ENCODE measurements around the gene SLC39A13. TPM values are rescaled to one million over a fixed set of nuclear protein-coding genes. Genes with fewer than 3 reads are reported as not detected.
A peak's percentile ranks its signal among the peaks of the same experiment; 100 is the strongest.

SLC39A13 gene
- polyA plus RNA-seq, 4 donors: 7.8 to 30.9 (median 18.0) TPM

GRCh38 chr11:47418454-47419259, 10.3 kb downstream of the SLC39A13 start:
- WGBS, 3 donors: 85 to 87% (median 87%) methylated on average over 23 of the region's 23 CpGs
- peaks cover 12 to 88% (median 25%) of the 10 kb centered on the region in 3 donors for H3K36me3 ChIP-seq (ENCODE audit: control insufficient read depth in 3 of 3, insufficient read depth in 2 of 3, low read depth in 1 of 3, low read length in 3 of 3)
- no peaks in the 10 kb centered on the region for H3K9me3 ChIP-seq (ENCODE audit: control insufficient read depth in 2 of 2, insufficient read depth in 1 of 2, low read depth in 1 of 2, low read length in 1 of 2)
- H3K27me3 ChIP-seq (ENCODE audit: control insufficient read depth in 3 of 3, insufficient read depth in 3 of 3, low read length in 3 of 3): no peaks in the 10 kb centered on the region
- no peaks in the 10 kb centered on the region for H3K4me1 ChIP-seq (ENCODE audit: control insufficient read depth in 3 of 3, insufficient read depth in 2 of 3, low read depth in 1 of 3, low read length in 2 of 3)
- H3K4me3 ChIP-seq (ENCODE audit: low read depth in 1 of 3, low read length in 3 of 3): no peak overlapping the region
- no peak overlapping the region for H3K27ac ChIP-seq (ENCODE audit: low read depth in 1 of 3, low read length in 2 of 3)
- FAIRE-seq: no peak
- no peak for DNase-seq

DNA sequence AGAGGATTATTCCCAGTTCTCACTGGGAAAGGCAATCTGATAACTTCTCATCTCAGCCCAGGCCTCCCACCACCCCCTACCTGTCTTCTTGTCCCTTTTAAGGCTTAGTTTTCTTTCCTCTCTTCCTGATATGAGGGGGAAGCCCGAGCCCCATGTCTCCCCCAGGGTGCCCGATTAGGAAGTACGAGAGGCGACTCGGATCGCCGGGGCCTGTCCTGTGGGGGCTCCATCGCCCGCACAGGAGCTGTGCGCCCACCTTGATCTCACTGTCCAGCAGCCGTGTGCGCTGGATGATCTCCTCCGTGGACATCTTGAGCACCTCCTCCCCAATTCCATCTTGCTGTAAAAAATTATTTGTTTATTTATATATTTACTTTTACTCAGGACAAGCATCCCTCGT, 17.2 kb downstream of the SLC39A13 start:
- H3K27ac ChIP-seq (ENCODE audit: low read depth in 1 of 3, low read length in 2 of 3): peak overlapping the region in 2 of 3 donors; percentile 51 to 95
- peak overlapping the region; percentile 74 to 99 (median 93) for H3K4me3 ChIP-seq (ENCODE audit: low read depth in 1 of 3, low read length in 3 of 3)
- 0% methylated on average over 14 of the region's 14 CpGs for WGBS, 3 donors
- H3K4me1 ChIP-seq (ENCODE audit: control insufficient read depth in 3 of 3, insufficient read depth in 2 of 3, low read depth in 1 of 3, low read length in 2 of 3): peaks cover 0 to 9% (median 3%) of the 10 kb centered on the region in 3 donors
- peaks cover 7 to 43% (median 8%) of the 10 kb centered on the region in 3 donors for H3K36me3 ChIP-seq (ENCODE audit: control insufficient read depth in 3 of 3, insufficient read depth in 2 of 3, low read depth in 1 of 3, low read length in 3 of 3)
- FAIRE-seq (no peak), DNase-seq (no peak)
- no peaks in the 10 kb centered on the region for H3K27me3 ChIP-seq (ENCODE audit: control insufficient read depth in 3 of 3, insufficient read depth in 3 of 3, low read length in 3 of 3)
- no peaks in the 10 kb centered on the region for H3K9me3 ChIP-seq (ENCODE audit: control insufficient read depth in 2 of 2, insufficient read depth in 1 of 2, low read depth in 1 of 2, low read length in 1 of 2)

GRCh38 chr11:47426062-47426956, 17.9 kb downstream of the SLC39A13 start, which contains the start of gene PSMC3:
Gene PSMC3, minus strand, starts transcription at chr11:47426439. Its CDS starts 160 bp downstream, at chr11:47426279.
- peak; percentile 99 for DNase-seq
- Histone ChIP-seq H3K4me1 (ENCODE audit: control insufficient read depth in 3 of 3, insufficient read depth in 2 of 3, low read depth in 1 of 3, low read length in 2 of 3) (peaks cover 0 to 9% (median 3%) of the 10 kb centered on the region in 3 donors), H3K9me3 (ENCODE audit: control insufficient read depth in 2 of 2, insufficient read depth in 1 of 2, low read depth in 1 of 2, low read length in 1 of 2) (no peaks in the 10 kb centered on the region), H3K27me3 (ENCODE audit: control insufficient read depth in 3 of 3, insufficient read depth in 3 of 3, low read length in 3 of 3) (no peaks in the 10 kb centered on the region), H3K4me3 (ENCODE audit: low read depth in 1 of 3, low read length in 3 of 3) (peak within 1 kb of the TSS; percentile 74 to 99 (median 93)), H3K27ac (ENCODE audit: low read depth in 1 of 3, low read length in 2 of 3) (peak within 1 kb of the TSS; percentile 57 to 95 (median 68)), H3K36me3 (ENCODE audit: control insufficient read depth in 3 of 3, insufficient read depth in 2 of 3, low read depth in 1 of 3, low read length in 3 of 3) (peaks cover 6 to 36% (median 7%) of the 10 kb centered on the region in 3 donors)
- 0% methylated on average over 59 to 62 of the region's 62 CpGs for WGBS, 3 donors
- no peak for FAIRE-seq

- Histone ChIP-seq H3K36me3 (ENCODE audit: control insufficient read depth in 3 of 3, insufficient read depth in 2 of 3, low read depth in 1 of 3, low read length in 3 of 3) (no peaks in the 10 kb centered on the region), H3K27ac (ENCODE audit: low read depth in 1 of 3, low read length in 2 of 3) (no peak overlapping the region), H3K9me3 (ENCODE audit: control insufficient read depth in 2 of 2, insufficient read depth in 1 of 2, low read depth in 1 of 2, low read length in 1 of 2) (no peaks in the 10 kb centered on the region), H3K4me1 (ENCODE audit: control insufficient read depth in 3 of 3, insufficient read depth in 2 of 3, low read depth in 1 of 3, low read length in 2 of 3) (peaks cover 0 to under 1% (median 0%) of the 10 kb centered on the region in 3 donors), H3K27me3 (ENCODE audit: control insufficient read depth in 3 of 3, insufficient read depth in 3 of 3, low read length in 3 of 3) (no peaks in the 10 kb centered on the region), H3K4me3 (ENCODE audit: low read depth in 1 of 3, low read length in 3 of 3) (no peak overlapping the region)
- DNase-seq (peak in 1 of 2 donors; percentile 8), FAIRE-seq (no peak)
- 22 to 43% (median 22%) methylated on average over 5 of the region's 5 CpGs for WGBS, 3 donors
Observed at GRCh38 chr11:47430524-47430923, 22.1 kb downstream of the SLC39A13 start.

- Histone ChIP-seq H3K4me3 (ENCODE audit: low read depth in 1 of 3, low read length in 3 of 3) (no peak overlapping the region), H3K27ac (ENCODE audit: low read depth in 1 of 3, low read length in 2 of 3) (no peak overlapping the region), H3K36me3 (ENCODE audit: control insufficient read depth in 3 of 3, insufficient read depth in 2 of 3, low read depth in 1 of 3, low read length in 3 of 3) (no peaks in the 10 kb centered on the region), H3K27me3 (ENCODE audit: control insufficient read depth in 3 of 3, insufficient read depth in 3 of 3, low read length in 3 of 3) (no peaks in the 10 kb centered on the region), H3K9me3 (ENCODE audit: control insufficient read depth in 2 of 2, insufficient read depth in 1 of 2, low read depth in 1 of 2, low read length in 1 of 2) (no peaks in the 10 kb centered on the region), H3K4me1 (ENCODE audit: control insufficient read depth in 3 of 3, insufficient read depth in 2 of 3, low read depth in 1 of 3, low read length in 2 of 3) (no peaks in the 10 kb centered on the region)
- FAIRE-seq (no peak), DNase-seq (no peak)
- 81 to 89% (median 84%) methylated on average over 9 of the region's 9 CpGs for WGBS, 3 donors
Observed at GRCh38 chr11:47431356-47432083, 23.1 kb downstream of the SLC39A13 start.

DNA sequence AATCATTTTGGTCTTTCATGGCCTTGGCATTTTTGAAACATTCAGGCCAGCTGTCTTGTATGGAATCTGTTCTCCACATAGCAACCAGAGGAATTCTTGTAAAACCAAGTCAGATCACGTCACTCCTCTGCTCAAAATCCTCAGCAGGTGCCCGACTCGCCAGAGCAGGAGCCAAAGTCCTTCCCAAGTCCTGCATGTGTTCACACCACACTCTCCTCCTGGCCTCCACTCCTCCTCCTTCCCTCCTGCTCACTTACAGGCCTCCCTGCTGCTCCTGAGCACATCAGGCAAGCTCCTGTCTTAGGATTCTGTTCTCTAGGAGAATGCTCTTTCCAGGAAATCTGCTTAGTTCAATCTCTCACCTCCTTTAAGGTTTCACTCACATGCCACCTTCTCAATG, 24.8 kb downstream of the SLC39A13 start:
- peaks cover 0 to 5% (median 0%) of the 10 kb centered on the region in 3 donors for H3K4me1 ChIP-seq (ENCODE audit: control insufficient read depth in 3 of 3, insufficient read depth in 2 of 3, low read depth in 1 of 3, low read length in 2 of 3)
- no peak overlapping the region for H3K27ac ChIP-seq (ENCODE audit: low read depth in 1 of 3, low read length in 2 of 3)
- no peaks in the 10 kb centered on the region for H3K36me3 ChIP-seq (ENCODE audit: control insufficient read depth in 3 of 3, insufficient read depth in 2 of 3, low read depth in 1 of 3, low read length in 3 of 3)
- no peak for FAIRE-seq
- peak; percentile 20 to 57 for DNase-seq
- H3K9me3 ChIP-seq (ENCODE audit: control insufficient read depth in 2 of 2, insufficient read depth in 1 of 2, low read depth in 1 of 2, low read length in 1 of 2): peaks cover 0 to 8% of the 10 kb centered on the region in 2 donors
- no peak overlapping the region for H3K4me3 ChIP-seq (ENCODE audit: low read depth in 1 of 3, low read length in 3 of 3)
- 3 to 54% (median 51%) methylated on average over 3 of the region's 3 CpGs for WGBS, 3 donors
- H3K27me3 ChIP-seq (ENCODE audit: control insufficient read depth in 3 of 3, insufficient read depth in 3 of 3, low read length in 3 of 3): no peaks in the 10 kb centered on the region

DNA sequence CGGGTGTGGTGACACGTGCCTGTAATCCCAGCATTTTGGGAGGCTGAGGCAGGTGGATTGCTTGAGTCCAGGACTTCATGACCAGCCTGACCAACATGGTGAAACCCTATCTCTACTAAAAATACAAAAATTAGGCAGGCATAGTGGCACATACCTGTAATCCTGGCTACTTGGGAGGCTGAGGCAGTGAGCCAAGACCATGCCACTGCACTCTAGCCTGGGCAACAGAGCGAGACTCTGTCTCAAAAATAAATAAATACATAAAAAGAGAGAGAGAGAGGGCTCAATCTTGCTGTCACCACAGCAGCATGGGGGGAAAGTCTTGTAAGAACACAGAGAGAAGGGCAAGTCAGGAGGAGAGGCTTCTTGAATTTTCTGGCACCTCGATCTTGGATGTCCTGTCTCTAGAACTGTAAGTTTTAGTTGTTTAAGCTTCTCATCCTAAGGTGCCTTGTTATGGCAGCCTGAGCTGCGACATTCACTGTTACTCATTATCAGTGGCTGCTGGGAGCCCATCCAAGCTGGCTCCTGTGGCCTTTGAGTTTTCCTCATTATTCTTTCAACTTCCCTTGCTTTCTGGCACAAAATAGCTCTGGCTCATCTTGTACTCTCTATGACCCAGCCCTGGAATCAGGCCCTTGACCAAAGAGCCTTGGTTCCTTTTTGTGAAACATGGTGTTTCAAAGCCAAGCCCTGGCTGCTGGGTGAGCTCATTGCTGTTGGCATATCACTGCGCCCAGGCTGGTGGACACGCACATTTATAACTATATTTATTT, 25.8 kb downstream of the SLC39A13 start:
- DNase-seq: no peak
- WGBS, 3 donors: 74 to 80% (median 79%) methylated on average over 7 of the region's 7 CpGs
- no peaks in the 10 kb centered on the region for H3K27me3 ChIP-seq (ENCODE audit: control insufficient read depth in 3 of 3, insufficient read depth in 3 of 3, low read length in 3 of 3)
- H3K9me3 ChIP-seq (ENCODE audit: control insufficient read depth in 2 of 2, insufficient read depth in 1 of 2, low read depth in 1 of 2, low read length in 1 of 2): peaks cover 0 to 8% of the 10 kb centered on the region in 2 donors
- no peak for FAIRE-seq
- H3K27ac ChIP-seq (ENCODE audit: low read depth in 1 of 3, low read length in 2 of 3): no peak overlapping the region
- H3K36me3 ChIP-seq (ENCODE audit: control insufficient read depth in 3 of 3, insufficient read depth in 2 of 3, low read depth in 1 of 3, low read length in 3 of 3): no peaks in the 10 kb centered on the region
- H3K4me1 ChIP-seq (ENCODE audit: control insufficient read depth in 3 of 3, insufficient read depth in 2 of 3, low read depth in 1 of 3, low read length in 2 of 3): peaks cover 0 to 5% (median 0%) of the 10 kb centered on the region in 3 donors
- H3K4me3 ChIP-seq (ENCODE audit: low read depth in 1 of 3, low read length in 3 of 3): no peak overlapping the region

Measured in small intestine (tissue), 7 donors.